GM18520 (cell line): ENCODE measurements around the gene ASCC1.
"Not testable (repeated sequence)": the region's sequence is repeated elsewhere in the genome, so short reads cannot be mapped to it uniquely, and the experiment has no call there.

ENCODE experiments used
- ATAC-seq: cut with Tn5 transposase; IDR thresholded peaks from one replicate; pipeline ENCODE4 v1.9.1; 2021; ENCODE audit not compliant: unreplicated experiment

ASCC1 gene

DNA sequence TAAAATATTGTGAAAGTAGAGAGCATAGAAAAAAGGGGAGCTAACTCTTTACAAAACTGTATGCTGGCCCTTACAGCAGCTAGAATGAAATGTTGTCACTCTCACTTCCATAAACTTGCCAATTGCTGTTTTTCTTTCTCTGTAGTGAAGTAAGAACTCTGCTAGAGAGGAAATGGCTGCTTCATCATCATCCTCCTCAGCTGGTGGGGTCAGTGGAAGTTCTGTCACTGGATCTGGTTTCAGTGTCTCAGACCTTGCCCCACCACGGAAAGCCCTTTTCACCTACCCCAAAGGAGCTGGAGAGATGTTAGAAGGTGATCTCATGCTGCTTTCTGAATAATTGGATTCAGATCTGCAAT lies 7.6 kb upstream of the ASCC1 start:
- no peak for ATAC-seq

DNA sequence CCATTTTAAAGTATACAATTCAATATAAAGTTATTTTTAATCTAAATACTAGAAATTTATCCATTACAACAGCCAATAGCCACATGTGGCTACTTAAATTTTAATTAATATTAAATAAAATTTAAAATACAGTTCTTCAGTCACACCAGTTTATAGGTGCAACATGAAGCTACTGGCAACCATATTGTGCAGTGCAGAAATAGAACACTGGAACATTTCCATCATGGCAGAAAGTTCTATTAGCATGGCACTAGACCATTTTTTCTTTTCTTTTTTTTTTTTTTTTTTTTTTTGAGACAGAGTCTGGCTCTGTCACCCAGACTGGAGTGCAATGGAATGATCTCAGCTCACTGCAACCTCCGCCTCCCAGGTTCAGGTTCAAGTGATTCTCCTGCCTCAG lies 5.2 kb upstream of the ASCC1 start:
- ATAC-seq: no peak

DNA sequence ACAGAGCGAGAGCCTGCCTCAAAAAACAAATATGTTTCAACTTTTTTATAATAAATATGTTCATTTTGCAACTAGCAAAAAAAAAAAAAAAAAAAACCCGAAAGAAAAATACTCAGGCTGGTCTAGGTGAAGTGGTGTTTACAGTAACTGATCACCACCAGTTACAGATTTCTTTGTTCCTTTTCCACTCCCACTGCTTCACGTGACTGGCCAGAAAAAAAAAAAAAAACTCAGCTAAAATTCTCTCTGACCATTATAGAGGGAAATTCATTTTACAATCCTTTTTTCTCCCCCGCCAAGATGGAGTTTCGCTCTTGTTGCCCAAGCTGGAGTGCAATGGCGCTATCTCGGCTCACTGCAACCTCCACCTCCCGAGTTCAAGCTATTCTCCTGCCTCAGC lies 4.6 kb upstream of the ASCC1 start:
- ATAC-seq: no peak

DNA sequence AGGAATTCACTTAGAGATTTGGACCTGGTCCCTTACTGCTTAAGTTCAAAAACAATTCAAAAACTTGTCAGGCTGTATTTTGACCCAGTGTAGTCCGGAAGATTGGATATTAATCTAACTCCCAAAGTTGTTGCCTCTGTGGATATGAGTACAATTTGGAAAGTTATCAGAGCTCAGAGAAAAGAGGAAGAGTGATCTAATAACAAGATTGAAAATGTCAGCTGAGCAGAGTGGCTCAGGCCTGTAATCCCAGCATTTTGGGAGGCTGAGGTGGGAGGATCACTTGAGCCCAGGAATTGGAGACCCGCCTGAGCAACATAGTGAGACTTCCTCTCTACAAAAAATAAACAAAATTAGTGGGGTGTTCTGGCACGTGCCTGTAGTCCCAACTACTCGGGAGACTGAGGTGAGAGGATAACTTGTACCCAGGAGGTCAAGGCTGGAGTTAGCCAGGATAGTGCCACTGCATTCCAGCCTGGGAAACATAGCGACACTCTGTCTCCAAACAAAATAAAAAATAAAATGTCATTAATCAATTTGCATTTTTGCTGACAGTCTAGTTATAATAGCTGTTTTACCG lies 3.2 kb upstream of the ASCC1 start:
- no peak for ATAC-seq

DNA sequence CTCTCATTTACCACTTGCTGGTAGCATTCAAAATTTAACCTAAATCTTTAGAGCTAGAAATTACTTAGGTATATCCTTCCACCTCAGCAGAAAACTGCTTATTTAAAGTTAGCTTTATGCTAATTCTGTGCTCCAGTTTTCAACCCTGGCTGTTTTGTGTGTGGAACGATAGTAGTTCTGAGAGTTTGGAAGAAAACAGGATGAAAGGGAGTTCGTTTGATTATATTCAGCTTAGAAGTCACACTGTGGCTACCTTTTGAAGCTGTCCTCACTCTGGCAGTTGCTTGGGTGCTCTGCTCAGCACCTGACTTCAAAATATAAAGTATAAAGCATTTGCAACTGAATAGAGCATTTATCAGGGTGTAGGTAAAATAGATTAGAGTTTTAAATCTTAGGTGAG lies 2.6 kb upstream of the ASCC1 start:
- ATAC-seq: no peak

DNA sequence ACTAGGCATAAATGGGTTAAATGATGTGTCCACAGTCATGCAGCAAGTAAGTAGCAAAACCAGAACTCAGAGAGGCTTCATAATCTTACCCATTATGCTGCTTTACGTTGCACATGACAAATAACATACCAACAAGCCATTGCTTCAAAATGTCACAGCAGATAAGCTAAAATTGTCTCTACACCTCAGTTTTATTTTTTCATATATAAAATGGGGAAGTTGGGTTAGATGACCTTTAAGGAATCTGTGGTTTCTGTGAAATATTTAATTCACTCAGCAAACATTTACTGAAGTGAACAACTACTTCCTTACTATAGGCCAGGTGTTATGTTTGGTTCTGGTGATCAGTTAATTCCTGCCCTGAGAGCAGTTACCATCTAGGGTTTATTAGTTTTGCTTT lies 2.2 kb upstream of the ASCC1 start:
- ATAC-seq: no peak

DNA sequence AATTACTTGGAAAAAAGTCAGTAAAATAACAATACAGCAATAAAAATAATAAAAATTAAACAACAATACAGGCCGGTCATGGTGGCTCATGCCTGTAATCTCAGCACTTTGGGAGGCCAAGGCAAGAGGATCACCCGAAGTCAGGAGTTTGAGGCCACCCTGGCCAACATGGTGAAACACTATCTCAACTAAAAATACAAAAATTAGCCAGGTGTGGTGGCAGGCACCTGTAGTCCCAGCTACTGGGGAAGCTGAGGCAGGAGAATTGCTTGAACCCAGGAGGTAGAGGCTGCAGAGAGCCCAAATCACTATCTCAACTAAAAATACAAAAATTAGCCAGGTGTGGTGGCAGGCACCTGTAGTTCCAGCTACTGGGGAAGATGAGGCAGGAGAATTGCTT lies 4.2 kb downstream of the ASCC1 start:
- ATAC-seq: not testable (repeated sequence)

DNA sequence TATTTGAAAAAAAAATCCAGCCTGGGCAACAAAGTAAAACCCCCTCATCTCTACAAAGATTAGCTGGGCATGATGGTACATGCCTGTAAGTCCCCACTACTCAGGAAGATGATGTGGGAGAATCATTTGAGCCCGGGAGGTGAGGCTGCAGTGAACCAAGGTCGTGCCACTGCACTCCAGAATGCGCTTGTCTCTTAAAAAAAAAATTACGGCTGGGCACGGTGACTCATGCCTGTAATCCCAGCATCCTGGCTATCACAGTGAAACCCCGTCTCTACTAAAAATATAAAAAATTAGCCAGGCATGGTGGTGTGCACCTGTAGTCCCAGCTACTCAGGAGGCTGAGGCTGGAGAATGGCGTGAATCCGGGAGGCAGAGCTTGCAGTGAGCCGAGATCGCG lies 4.7 kb downstream of the ASCC1 start:
- not testable (repeated sequence) for ATAC-seq

DNA sequence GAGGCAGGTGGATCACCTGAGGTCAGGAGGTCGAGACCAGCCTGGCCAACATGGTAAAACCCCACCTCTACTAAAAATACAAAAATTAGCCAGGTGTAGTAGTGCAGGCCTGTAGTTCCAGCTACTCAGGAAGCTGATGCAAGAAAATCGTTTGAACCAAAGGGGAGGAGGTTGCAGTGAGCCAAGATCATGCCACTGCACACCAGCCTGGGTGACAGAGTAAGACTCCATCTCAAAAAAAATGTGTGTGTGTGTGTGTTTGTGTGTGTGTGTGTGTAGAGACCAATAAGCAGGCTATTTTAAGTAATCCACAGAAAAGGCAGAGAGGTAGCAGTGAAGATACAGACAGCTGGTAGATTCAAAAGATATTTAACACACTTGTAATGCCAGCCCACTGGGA lies 7.5 kb downstream of the ASCC1 start:
- not testable (repeated sequence) for ATAC-seq

DNA sequence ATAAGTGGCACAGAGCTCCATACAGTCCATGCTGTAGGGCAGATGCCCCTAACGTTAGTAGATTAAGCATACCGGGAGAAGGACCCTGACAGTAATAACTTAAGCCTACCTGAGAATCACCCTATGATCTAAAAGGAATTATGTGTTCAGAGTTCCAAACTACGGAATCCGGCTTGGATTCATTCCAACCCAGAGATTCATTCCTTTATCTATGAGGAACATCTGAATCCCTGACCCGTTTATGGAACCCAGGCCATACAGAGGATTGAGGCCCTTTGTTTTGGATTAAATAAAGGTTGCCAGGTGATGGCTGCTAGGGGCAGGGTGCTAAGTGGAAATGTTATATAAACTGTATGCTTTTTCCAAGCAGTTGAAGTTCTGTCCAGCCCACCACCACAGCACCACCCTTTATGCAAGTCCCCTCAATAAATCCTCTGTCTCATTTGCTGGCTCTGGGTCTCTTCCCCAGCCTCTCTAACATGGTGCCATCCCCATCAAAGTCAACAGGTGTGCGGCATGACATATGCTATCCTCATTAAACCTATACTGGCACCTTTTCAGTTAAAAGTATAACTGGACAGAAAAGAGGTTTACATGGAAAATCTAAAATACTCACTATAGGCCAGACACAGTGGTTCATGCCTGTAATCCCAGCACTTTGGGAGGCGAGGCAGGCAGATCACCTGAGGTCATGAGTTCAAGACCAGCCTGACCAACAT lies 9.4 kb downstream of the ASCC1 start:
- no peak for ATAC-seq

DNA sequence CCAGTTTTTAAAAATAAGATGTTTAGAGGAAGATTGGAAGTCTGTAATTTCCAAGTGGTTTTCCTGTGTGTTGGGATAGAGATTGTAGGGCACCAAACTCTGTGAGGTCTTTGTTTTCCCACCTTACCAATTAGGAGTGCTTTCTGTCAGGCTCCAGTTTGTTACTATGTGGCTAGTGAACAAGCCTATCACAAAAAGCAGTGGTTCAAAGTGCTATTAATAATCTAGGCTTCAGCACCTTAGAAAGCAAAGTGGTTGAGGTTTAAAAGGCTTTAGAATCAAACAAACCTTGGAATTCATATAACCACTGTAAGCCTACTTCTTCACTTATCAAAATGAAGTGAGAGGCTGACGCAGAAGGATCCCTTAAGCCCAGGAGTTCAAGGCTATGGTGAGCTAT lies 11.4 kb downstream of the ASCC1 start:
- ATAC-seq: no peak

DNA sequence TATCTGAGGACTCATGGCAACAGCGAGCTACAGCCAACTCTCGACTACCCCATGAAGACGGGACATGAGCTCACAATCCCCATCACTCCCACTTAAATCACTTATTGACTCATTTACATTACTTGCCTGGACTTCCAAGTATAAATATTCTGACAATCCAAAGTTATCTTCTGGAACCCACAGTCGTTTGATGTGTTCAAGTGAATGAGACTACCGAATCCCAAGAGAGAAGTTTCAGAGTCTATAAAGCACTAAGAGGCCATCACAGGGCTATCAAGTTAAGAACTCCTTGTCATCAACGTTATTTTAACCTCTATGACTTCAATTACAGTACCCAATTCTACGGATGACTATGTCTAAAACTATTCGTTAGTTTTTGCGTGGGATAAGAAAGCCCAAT lies 11.8 kb downstream of the ASCC1 start:
- ATAC-seq: no peak

DNA sequence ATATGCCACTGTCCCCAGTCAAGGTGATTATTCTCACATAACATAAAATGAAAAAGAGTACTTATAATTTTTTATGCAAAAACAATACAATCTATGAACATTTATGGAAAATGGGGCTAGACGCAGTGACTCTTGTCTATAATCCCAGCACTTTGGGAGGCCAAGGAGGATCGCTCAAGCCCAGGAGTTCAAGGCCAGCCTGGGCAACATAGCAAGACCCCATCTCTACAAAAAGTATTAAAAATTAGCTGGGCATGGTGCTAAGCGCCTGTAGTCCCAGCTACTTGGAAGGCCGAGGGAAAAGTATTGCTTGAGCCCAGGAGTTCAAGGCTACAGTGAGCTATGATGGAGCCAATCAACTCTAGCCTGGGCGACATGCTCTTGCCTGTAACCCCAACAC lies 14.8 kb downstream of the ASCC1 start:
- ATAC-seq: no peak

DNA sequence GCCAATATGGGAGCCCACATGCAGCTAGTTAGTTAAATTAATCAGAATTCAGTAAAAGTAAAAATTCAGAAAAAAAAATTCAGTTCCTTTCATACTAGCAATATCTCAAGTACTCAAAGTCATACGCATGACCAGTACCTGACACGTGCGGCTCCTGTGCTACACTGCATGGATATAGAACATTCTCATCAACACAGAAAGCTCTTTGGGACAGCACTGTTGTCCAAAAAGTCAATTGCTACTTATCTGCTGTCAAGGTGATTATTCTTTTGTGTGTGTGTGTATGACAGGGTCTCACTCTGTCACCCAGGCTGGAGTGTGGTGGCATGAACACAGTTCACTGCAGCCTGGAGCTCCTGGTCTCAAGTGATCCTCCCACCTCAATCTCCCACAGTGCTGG lies 15.2 kb downstream of the ASCC1 start:
- no peak for ATAC-seq

DNA sequence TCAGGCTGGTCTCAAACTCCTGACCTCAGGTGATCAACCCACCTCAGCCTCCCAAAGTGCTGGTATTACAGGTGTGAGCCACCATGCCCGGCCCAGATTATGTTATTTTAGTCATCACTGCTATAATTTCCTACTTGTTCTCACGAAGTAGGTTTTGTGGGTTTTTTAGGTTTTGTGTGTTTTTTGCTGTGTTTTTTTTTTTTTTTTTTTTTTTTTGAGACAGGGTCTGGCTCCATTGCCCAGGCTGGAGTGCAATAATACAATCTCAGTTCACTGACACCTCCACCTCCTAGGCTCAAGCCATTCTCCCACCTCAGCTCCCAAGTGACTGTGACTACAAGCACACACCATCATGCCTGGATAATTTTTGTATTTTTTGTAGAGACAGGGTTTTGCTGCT lies 21.1 kb downstream of the ASCC1 start:
- no peak for ATAC-seq

DNA sequence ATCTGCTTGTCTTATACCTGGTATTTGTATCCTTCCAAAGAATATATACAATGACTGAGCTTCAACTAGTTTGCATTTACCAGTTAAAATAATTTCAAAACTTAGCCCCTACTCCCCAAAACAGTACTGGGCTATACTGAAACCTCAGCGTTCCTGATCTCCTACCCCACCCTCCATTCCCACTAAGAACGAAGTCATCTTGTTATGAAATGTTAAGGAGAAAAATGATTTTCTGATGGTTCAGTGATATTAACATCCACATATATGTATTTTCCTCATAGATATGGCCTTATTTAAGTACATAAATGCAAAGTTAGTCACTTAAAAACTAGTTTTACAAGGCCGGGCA lies 29.1 kb downstream of the ASCC1 start:
- ATAC-seq: no peak

DNA sequence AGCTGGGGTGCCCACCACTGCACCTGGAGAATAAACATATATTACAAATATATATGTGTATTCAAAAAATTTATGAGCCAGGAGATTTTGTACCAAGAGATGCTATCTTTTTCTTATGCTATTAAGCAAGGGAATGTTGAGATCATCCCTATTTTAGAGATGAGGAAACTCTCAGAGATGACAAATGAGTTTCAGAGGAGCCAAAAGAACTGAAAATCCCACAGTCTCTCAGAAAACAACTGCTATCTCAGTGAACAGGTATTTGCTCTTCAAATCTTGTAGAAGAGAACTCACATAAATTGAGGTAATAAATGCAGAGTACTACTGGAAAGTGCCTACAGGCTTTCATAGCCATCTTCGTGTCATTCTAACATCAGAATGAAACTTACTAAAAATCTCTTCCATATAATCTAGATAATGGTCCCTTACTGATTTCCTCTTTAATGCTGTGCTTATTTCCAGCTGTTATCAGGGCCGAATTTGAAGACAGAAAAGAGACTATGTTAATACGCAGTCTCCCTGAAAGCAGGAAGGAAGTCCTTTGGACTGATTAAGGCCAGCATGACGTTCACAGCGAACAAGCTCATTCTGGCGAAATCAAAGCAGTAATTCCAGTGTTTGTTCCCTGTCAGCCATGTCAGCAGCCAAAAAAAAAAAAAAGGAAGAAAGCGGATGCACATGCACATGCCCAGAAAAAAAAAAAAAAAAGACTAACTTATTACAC lies 29.7 kb downstream of the ASCC1 start:
- ATAC-seq: no peak

DNA sequence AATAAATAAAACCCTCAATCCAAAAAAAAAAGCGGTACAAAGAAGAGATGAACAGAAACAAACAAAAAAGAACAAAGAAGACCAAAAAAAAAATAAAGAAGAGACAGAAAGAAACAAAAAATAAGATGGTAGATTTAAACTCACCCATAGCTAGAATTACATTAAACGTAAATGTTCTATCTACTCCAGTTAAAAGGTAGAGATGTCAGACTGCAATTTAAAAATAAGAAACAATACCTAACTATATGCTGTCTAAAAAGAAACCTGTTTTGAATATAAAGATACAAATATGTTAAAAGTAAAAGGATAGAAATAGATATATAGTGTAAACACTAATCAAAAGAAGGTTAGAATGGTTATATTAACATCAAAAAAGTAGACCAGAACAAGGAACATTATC lies 31.9 kb downstream of the ASCC1 start:
- no peak for ATAC-seq

DNA sequence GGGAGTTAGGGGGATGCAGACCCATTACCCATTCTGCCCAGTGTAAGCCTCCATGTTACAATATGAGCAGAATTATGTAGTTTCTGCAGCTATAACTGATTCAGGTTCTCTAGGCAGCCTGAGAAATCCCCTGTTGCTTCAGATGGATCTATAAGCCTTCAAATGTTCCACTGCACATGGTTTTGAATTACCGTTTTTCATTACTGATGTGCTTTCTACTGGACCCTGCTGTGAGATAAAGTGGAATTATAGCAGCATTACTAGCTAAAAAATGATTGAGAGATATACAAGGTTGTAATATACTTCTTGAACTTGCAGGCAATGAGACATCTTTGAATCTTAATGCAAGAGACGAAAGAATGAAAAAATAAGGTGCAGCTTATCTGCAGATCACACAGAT lies 38.6 kb downstream of the ASCC1 start:
- ATAC-seq: no peak

DNA sequence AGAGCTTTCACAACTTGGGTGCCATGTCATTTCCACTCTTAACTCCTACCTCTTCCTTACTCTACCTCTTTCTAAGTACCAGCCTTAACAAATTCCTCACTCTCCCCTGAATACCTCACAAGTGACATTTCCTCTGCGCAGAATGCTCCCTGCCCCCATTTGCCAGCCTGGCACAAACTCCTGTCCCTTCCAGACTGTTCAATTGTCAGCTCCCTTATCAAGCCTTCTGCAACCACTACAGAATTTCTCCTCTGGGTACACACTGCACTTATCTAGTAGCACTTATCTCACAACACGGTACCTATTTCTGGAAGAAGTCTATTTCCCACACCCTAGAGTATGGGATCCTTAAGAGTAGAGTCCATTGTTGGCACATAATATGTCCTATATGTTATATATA lies 39.4 kb downstream of the ASCC1 start:
- ATAC-seq: no peak

DNA sequence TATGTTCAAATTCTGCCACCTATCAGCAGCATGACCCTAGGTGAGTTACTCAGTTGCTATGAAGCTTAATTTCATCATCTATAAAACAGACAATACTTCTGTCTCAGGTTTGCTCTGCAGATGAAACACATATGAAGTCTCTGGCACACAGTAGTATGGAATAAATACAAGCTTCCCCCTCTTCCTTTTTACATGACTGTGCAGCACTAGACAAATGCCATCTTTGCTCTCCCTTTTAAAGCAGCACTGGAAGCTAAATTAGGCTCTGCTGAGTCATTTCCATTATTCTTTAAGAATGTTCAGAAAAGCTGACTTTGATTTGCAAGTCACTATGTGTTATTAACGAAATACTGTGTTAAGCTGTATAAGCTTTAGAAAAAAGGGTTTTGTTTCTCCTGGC lies 40.9 kb downstream of the ASCC1 start:
- no peak for ATAC-seq

DNA sequence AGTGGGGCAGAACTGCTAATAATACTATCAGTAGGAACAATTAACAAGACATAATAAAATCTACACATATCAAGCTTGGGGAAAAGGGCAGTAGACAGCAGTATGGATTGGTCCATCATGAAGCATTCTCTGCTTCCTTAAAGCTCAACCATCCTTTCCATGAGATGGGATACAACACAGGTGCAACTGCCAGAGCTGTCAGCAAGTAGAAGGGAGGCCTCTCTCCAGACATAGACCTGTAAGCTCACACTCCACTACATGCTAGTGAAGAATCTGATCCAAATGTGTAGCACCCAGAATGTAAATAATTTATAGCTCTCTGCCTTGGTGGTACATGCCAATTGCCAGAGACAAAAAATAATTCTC lies 41.8 kb downstream of the ASCC1 start:
- ATAC-seq: no peak
